HG03457 (cell line): Measurements from ENCODE around the gene DMXL2.
"Not testable (repeated sequence)": the region's sequence is repeated elsewhere in the genome, so short reads cannot be mapped to it uniquely, and the experiment has no call there.

Source experiments
- ATAC-seq: cut with Tn5 transposase; IDR thresholded peaks from one replicate; pipeline ENCODE4 v1.9.1; 2021; ENCODE audit warnings: moderate number of reproducible peaks; ENCODE audit not compliant: unreplicated experiment

Gene DMXL2

DNA sequence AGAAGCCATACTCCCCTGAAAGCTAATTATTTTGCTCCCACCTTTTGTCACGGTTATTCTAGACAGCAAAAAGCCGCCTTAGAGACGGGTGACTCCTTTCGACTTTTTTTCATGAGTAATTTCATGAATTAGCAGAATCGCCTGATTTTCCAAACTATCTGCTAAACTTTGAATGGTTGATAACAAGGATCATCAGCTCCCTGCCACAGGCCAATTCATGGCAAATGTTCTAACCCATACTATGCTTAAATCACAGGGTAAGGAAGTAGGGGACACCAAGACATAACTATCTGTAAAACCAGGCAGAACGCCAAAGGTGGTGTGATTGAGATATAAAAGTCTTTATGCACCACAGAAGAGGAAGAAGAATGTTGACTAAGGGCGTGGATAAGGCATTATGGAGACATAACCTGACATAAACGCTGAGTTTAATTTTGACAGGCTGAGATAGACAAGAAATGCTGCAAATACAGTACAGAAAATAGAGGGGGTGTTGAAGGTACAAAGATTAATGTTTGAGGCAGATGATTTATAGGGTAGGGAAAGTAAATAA, 891 bp upstream of the DMXL2 start:
- ATAC-seq: no peak

DNA sequence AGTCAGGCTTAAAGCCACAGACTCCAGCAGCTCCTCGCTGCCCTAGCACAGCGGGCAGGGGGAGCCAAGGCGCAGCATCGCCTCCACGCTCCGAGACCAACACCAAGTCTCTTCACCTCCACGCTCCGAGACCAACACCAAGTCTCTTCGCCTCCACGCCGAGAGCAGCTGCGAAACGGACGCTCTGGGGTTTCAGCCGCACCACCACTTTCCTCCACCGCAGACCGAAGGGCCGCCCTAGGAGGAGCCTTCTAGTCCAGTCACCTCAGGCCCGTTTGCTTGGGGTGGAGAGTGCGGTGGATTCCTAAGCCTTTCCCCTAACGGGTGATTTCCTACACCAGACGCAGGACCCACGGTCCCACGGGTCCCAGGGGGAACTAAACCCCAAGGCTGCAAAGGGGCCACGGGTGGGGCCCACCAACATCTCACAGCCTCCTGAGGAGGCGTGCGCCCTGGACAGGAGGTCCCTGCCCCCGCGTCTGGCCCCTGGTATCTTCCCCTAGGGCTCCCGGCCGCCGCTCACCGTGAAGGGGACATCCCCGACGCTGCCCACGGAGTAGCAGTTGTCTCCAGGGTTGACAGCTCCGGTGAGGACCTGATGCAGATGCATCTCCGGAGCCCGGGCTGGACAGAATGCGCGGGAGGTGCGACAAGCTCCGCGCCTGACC, 501 bp downstream of the DMXL2 start:
- ATAC-seq: no peak

GRCh38 chr15:51621155-51621765, 1.3 kb downstream of the DMXL2 start:
- no peak for ATAC-seq

GRCh38 chr15:51620641-51621040, 1.9 kb downstream of the DMXL2 start:
- ATAC-seq: no peak

- ATAC-seq: no peak
Observed at GRCh38 chr15:51620122-51620521, 2.4 kb downstream of the DMXL2 start.

GRCh38 chr15:51619331-51620035, 3.1 kb downstream of the DMXL2 start:
- no peak for ATAC-seq

GRCh38 chr15:51617886-51618285, 4.7 kb downstream of the DMXL2 start:
- no peak for ATAC-seq

DNA sequence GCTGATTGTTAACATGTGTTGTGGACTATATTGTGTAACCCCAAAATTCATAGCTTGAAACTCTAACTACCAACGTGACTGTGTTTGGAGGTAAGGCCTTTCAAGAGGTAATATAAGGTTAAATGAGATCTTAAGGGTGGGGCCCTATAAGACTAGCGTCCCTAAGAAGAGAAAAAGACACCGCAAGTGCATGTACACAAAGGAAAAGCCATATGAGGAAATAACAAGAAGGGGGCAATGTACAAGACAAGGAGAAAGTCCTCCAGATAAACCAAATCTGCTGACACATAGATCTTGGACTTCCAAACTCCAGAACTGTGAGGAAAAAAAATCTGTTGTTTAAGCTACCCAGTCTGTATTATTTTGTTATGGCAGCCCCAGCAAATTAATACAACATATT, 8.6 kb downstream of the DMXL2 start:
- no peak for ATAC-seq

DNA sequence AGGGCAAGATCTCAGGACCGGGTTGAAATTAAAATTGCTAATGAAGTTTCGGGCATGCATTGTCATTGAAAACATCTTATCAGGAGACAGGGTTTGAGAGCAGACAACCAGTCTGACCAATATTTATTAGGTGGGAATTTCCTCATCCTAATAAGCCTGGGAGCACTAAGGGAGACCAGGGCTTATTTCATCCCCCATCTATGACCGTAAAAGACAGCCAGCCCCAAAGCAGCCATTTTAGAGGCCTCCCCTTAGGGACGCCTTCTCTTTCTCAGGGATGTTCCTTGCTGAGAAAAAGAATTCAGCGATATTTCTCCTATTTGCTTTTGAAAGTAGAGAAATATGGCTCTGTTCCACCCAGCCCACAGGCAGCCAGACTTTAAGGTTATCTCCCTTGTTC, 9.9 kb downstream of the DMXL2 start:
- not testable (repeated sequence) for ATAC-seq

DNA sequence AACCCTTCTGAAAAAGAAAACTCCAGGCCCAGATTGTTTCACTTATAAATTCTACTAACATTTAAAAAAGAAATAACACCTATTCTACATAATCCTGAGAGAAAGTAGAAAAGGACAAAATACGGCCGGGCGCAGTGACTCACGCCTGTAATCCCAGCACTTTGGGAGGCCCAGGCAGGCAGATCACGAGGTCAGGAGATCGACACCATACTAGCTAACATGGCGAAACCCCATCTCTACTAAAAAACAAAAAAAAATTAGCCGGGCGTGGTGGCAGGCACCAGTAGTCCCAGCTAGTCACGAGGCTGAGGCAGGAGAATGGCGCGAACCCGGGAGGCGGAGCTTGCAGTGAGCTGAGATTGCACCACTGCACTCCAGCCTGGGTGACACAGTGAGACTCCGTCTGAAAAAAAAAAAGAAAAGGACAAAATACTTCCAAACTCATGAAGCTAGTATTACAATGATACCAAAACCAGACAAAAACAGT, 19.1 kb downstream of the DMXL2 start:
- not testable (repeated sequence) for ATAC-seq

DNA sequence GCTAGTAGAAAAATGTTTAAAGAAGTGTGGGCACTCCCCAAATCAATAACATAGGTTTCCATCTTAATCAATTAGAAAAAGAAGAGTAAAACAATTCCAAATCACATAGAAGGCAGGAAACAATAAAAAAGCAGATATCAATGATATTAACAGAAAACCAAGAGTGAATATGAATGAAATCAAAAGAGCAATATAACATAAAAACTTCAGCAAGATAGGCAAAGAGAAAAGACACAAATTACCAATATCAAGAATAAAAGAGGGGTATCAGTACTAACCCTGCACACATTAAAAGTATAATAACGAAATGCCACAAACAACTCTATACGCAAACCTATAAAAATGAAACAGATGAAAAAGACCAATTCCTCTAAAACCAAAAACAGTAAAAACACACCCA, 19.6 kb downstream of the DMXL2 start:
- ATAC-seq: no peak

- no peak for ATAC-seq
Observed at GRCh38 chr15:51602484-51602883, 20.1 kb downstream of the DMXL2 start.

GRCh38 chr15:51601801-51602200, 20.8 kb downstream of the DMXL2 start:
- ATAC-seq: no peak

DNA sequence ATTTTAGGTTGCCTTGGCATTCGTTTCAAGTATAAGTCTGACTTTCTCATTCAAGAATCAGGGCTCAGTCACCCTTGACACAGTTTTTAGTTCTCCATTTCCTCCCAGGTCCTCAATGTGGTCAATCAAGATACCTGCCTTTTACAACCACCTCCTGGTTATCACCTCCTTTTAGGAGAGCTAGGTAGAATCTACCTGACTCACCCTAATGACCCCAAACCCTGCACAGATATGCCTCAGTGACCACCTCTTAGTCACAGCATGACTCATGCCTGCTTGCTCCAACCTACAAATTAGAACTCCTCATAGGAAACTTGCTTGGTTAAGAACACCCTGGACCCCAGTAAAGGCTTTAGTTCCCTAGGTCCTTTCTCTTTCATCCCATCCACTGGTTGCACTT, 22.5 kb downstream of the DMXL2 start:
- no peak for ATAC-seq

GRCh38 chr15:51589881-51590568, 32.5 kb downstream of the DMXL2 start:
- ATAC-seq: no peak

- ATAC-seq: no peak
Observed at GRCh38 chr15:51588966-51589365, 33.6 kb downstream of the DMXL2 start.

DNA sequence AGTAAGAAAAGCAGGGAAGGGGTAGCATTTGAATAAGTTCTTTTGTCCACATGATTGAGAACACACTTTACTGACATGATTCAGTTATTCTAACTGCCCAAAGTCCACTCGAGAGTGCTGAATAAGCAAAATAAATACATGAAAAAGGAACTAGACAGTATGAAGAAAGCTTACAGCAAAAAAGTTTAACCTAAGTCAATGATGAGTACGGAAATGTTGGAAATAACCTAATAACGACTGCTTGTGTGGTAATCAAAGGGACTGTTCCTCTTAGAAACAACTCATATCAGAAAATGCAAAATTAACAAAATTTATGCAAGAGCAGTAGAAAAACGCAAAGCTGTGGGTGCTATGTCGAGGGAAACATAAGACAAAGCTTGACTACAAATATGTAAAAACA, 36.6 kb downstream of the DMXL2 start:
- ATAC-seq: no peak

GRCh38 chr15:51580982-51581381, 41.6 kb downstream of the DMXL2 start:
- no peak for ATAC-seq

DNA sequence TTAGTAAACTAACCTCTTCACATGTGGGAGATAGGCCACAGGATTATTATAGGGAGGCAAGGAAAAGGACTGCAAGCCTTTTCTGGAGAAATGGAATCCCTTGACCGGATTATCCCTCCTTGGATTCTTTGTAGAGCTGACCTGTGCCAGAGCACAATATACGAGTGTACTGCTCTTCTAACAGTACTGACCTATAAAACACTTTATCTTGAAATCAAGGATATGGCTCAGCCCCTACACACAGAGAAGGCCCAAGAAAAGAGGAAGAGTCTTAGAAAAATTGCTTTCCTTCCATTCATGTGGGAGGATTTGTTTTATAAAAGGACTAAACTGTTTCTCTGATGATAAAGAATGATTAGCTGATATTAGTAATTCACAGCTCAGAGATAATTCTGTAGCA, 42.2 kb downstream of the DMXL2 start:
- no peak for ATAC-seq

DNA sequence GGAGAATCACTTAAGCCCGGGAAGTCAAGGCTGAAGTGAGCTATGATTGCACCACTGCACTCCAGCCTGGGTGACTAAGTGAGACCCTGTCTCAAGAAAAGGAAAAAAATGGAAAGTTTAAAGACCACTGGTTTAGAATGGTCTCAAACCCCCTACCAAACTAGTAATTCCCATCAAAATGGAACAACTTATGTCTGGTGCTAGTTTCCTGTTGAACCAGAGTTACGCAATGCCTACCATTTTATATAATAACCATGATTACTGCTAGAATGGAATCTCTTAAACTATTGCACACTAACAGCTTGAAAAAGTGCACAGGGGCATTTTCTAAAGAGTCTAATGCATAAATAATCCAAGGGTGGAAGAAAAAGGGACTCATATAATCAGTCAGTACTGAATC, 43.6 kb downstream of the DMXL2 start:
- no peak for ATAC-seq

DNA sequence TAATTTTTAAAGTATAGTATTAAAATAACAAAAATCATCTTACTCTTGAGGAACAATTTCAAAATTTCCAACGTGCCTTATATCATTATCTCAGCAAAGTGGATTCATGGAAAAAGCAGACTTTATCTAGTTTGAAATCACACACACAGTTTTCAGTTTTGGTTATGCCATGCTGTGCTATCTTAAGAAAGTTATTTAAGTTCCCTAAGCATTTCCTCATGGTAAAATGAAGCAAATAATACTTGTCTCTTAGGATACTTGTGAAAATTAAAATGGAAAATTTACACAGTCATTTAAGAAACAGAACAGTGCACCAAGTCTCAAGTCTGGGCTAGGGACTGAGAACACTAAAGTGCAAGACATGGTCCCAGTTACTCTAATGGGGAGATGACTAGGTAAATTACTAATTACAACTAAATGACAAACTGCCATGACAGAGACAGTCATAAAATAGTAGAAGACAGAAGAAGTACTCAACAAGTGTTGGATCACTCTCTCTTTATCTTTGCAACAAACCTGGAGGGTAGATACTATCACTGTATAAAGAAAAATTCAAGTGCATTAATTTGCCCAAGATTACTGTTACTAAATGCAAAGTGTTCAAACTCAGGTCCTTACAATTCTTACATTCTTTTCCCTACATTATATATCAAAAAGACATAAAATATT, 44.8 kb downstream of the DMXL2 start:
- no peak for ATAC-seq
